Measurements from ENCODE around the gene EEFSEC.
A peak's percentile ranks its signal among the peaks of the same experiment; 100 is the strongest.

The EEFSEC gene

DNA sequence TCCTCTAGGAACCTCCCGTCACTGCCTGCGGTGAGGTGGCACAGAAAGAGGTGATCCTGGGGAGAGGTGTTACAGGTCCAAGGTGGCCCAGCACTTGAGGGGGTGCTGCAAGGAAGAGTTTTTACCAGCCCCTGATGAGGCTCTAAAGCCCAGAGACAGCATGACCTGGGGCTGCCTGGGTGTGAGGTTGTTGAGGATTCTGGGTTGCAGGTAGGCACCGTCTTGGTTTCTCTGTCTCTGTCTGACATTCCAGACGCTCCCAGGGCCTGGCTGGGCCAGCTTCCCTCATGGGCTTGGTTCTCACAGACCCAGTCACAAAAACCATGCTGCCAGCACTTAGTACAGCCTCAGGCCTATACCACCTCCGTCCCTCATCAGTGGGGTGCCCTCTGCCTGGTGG is 282.3 kb downstream of the EEFSEC start:
- Histone ChIP-seq H3K14ac (ENCODE audit: low read length) (no peak overlapping the region), H3K4me1 (ENCODE audit: control insufficient read depth in 2 of 2, insufficient read depth in 1 of 2, low read depth in 1 of 2, low read length in 2 of 2) (peaks cover 11 to 16% of the 10 kb centered on the region in 2 donors), H3K27me3 (ENCODE audit: control insufficient read depth in 3 of 3, insufficient read depth in 3 of 3, low read depth in 1 of 3, low read length in 3 of 3) (peaks cover 0 to 80% (median 26%) of the 10 kb centered on the region in 3 experiments), H3K23ac (ENCODE audit: low read depth, low read length, poor library complexity) (peak overlapping the region; percentile 25), H3K27ac (replicated peaks; ENCODE audit: low read length) (no peak overlapping the region), H4K91ac (ENCODE audit: low read depth, low read length, poor library complexity) (peak overlapping the region; percentile 38), H3K4ac (ENCODE audit: low read length) (no peak overlapping the region), H4K8ac (ENCODE audit: low read depth, low read length) (no peak overlapping the region), H2AFZ (ENCODE audit: low read length) (no peak overlapping the region), H2BK12ac (ENCODE audit: low read length) (no peak overlapping the region), H2BK5ac (ENCODE audit: low read length) (no peak overlapping the region), H3K4me2 (ENCODE audit: insufficient read depth, low read length, poor library complexity, severe bottlenecking) (no peak overlapping the region), H3K9me3 (replicated peaks in 1 of 2; ENCODE audit: control insufficient read depth in 2 of 2, insufficient read depth in 1 of 2, low read depth in 1 of 2, low read length in 2 of 2) (no peaks in the 10 kb centered on the region), H3K9ac (ENCODE audit: low read depth, low read length, poor library complexity) (no peak overlapping the region), H2AK5ac (ENCODE audit: low read depth, low read length) (peak overlapping the region; percentile 83), H2BK15ac (ENCODE audit: low read length) (peak overlapping the region; percentile 81), H2BK120ac (ENCODE audit: low read depth, low read length) (peak overlapping the region; percentile 27), H3K4me3 (ENCODE audit: low read length in 2 of 2) (no peak overlapping the region), H3K79me1 (ENCODE audit: low read depth, low read length) (no peaks in the 10 kb centered on the region), H3K18ac (ENCODE audit: low read length) (peak overlapping the region; percentile 25), H3K36me3 (replicated peaks in 1 of 2; ENCODE audit: control insufficient read depth in 2 of 2, insufficient read depth in 2 of 2, low read length in 2 of 2) (no peaks in the 10 kb centered on the region)
- no peak for DNase-seq (ENCODE audit: low spot score)
- WGBS, 2 donors (ENCODE audit: extremely low coverage in 2 of 2, insufficient read length in 2 of 2, insufficient replicate concordance in 1 of 2): no CpG with 5 or more reads among the region's 5 CpGs

GRCh38 chr3:128436214-128436613 is 282.9 kb downstream of the EEFSEC start:
- H3K4me3 ChIP-seq (ENCODE audit: low read length in 2 of 2): no peak overlapping the region
- peaks cover 0 to 80% (median 19%) of the 10 kb centered on the region in 3 experiments for H3K27me3 ChIP-seq (ENCODE audit: control insufficient read depth in 3 of 3, insufficient read depth in 3 of 3, low read depth in 1 of 3, low read length in 3 of 3)
- H3K9me3 ChIP-seq (replicated peaks in 1 of 2; ENCODE audit: control insufficient read depth in 2 of 2, insufficient read depth in 1 of 2, low read depth in 1 of 2, low read length in 2 of 2): peaks cover 0 to under 1% of the 10 kb centered on the region in 2 donors
- peaks cover 10 to 15% of the 10 kb centered on the region in 2 donors for H3K4me1 ChIP-seq (ENCODE audit: control insufficient read depth in 2 of 2, insufficient read depth in 1 of 2, low read depth in 1 of 2, low read length in 2 of 2)
- no peak overlapping the region for H2AFZ ChIP-seq (ENCODE audit: low read length)
- H3K14ac ChIP-seq (ENCODE audit: low read length): no peak overlapping the region
- no peak overlapping the region for H4K8ac ChIP-seq (ENCODE audit: low read depth, low read length)
- no peak overlapping the region for H3K9ac ChIP-seq (ENCODE audit: low read depth, low read length, poor library complexity)
- no peak overlapping the region for H2AK5ac ChIP-seq (ENCODE audit: low read depth, low read length)
- no peaks in the 10 kb centered on the region for H3K36me3 ChIP-seq (replicated peaks in 1 of 2; ENCODE audit: control insufficient read depth in 2 of 2, insufficient read depth in 2 of 2, low read length in 2 of 2)
- WGBS, 2 donors (ENCODE audit: extremely low coverage in 2 of 2, insufficient read length in 2 of 2, insufficient replicate concordance in 1 of 2): no CpG with 5 or more reads among the region's 3 CpGs
- H3K23ac ChIP-seq (ENCODE audit: low read depth, low read length, poor library complexity): peak overlapping the region; percentile 25
- H3K79me1 ChIP-seq (ENCODE audit: low read depth, low read length): no peaks in the 10 kb centered on the region
- H4K91ac ChIP-seq (ENCODE audit: low read depth, low read length, poor library complexity): no peak overlapping the region
- peak overlapping the region; percentile 81 for H2BK15ac ChIP-seq (ENCODE audit: low read length)
- H3K4ac ChIP-seq (ENCODE audit: low read length): no peak overlapping the region
- H2BK12ac ChIP-seq (ENCODE audit: low read length): no peak overlapping the region
- no peak overlapping the region for H3K4me2 ChIP-seq (ENCODE audit: insufficient read depth, low read length, poor library complexity, severe bottlenecking)
- no peak overlapping the region for H2BK5ac ChIP-seq (ENCODE audit: low read length)
- no peak overlapping the region for H2BK120ac ChIP-seq (ENCODE audit: low read depth, low read length)
- no peak overlapping the region for H3K27ac ChIP-seq (replicated peaks; ENCODE audit: low read length)
- H3K18ac ChIP-seq (ENCODE audit: low read length): no peak overlapping the region
- no peak for DNase-seq (ENCODE audit: low spot score)

DNA sequence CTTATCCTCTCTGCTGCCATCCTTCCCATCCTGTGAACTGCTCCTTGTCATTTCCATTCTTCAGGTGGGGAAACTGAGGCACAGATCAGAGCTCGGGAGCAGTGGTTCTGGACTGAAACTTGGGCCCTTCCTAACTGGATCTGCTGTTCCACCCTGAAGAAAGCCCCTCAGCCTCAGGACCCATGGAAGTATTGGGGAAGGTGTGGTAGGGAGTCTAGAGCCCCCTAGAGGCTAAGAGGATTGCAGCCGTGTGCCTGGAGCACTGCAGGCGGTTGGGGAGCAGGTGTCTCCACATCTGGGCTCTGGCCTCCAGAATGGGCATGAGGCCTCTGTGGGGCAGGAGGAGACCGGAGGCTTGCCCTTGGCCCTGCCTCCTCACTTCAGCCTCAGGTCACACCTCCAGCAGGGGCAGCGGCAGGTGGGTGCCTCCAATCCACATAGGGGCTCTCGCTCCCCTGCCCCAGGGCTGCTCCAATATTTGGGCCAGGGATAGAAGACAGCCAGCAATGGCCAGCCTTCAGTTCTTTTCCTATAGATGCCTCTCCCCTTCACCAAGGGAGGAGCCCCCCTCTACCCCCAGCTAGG is 285.3 kb downstream of the EEFSEC start:
- Histone ChIP-seq H3K18ac (ENCODE audit: low read length) (no peak overlapping the region), H3K9me3 (replicated peaks in 1 of 2; ENCODE audit: control insufficient read depth in 2 of 2, insufficient read depth in 1 of 2, low read depth in 1 of 2, low read length in 2 of 2) (peaks cover 0 to 2% of the 10 kb centered on the region in 2 donors), H2AK5ac (ENCODE audit: low read depth, low read length) (peak overlapping the region; percentile 29), H4K8ac (ENCODE audit: low read depth, low read length) (no peak overlapping the region), H2BK120ac (ENCODE audit: low read depth, low read length) (no peak overlapping the region), H4K91ac (ENCODE audit: low read depth, low read length, poor library complexity) (no peak overlapping the region), H3K36me3 (replicated peaks in 1 of 2; ENCODE audit: control insufficient read depth in 2 of 2, insufficient read depth in 2 of 2, low read length in 2 of 2) (no peaks in the 10 kb centered on the region), H3K9ac (ENCODE audit: low read depth, low read length, poor library complexity) (no peak overlapping the region), H2BK5ac (ENCODE audit: low read length) (no peak overlapping the region), H2BK15ac (ENCODE audit: low read length) (no peak overlapping the region), H3K4me3 (ENCODE audit: low read length in 2 of 2) (no peak overlapping the region), H3K23ac (ENCODE audit: low read depth, low read length, poor library complexity) (no peak overlapping the region), H3K4ac (ENCODE audit: low read length) (no peak overlapping the region), H3K27ac (replicated peaks; ENCODE audit: low read length) (no peak overlapping the region), H3K27me3 (ENCODE audit: control insufficient read depth in 3 of 3, insufficient read depth in 3 of 3, low read depth in 1 of 3, low read length in 3 of 3) (peaks cover 0 to 81% (median under 1%) of the 10 kb centered on the region in 3 experiments), H2BK12ac (ENCODE audit: low read length) (no peak overlapping the region), H3K14ac (ENCODE audit: low read length) (no peak overlapping the region), H3K4me1 (ENCODE audit: control insufficient read depth in 2 of 2, insufficient read depth in 1 of 2, low read depth in 1 of 2, low read length in 2 of 2) (peaks cover 3 to 4% of the 10 kb centered on the region in 2 donors), H3K79me1 (ENCODE audit: low read depth, low read length) (no peaks in the 10 kb centered on the region), H2AFZ (ENCODE audit: low read length) (no peak overlapping the region), H3K4me2 (ENCODE audit: insufficient read depth, low read length, poor library complexity, severe bottlenecking) (no peak overlapping the region)
- no CpG with 5 or more reads among the region's 6 CpGs for WGBS, 2 donors (ENCODE audit: extremely low coverage in 2 of 2, insufficient read length in 2 of 2, insufficient replicate concordance in 1 of 2)
- DNase-seq (ENCODE audit: low spot score): no peak

- H4K8ac ChIP-seq (ENCODE audit: low read depth, low read length): no peak overlapping the region
- no CpG with 5 or more reads among the region's 3 CpGs for WGBS, 2 donors (ENCODE audit: extremely low coverage in 2 of 2, insufficient read length in 2 of 2, insufficient replicate concordance in 1 of 2)
- H3K4me1 ChIP-seq (ENCODE audit: control insufficient read depth in 2 of 2, insufficient read depth in 1 of 2, low read depth in 1 of 2, low read length in 2 of 2): peaks cover 0 to 3% of the 10 kb centered on the region in 2 donors
- H2AK5ac ChIP-seq (ENCODE audit: low read depth, low read length): peak overlapping the region; percentile 29
- H3K4me3 ChIP-seq (ENCODE audit: low read length in 2 of 2): peak overlapping the region in 1 of 2 donors; percentile 14
- H2AFZ ChIP-seq (ENCODE audit: low read length): no peak overlapping the region
- H3K9ac ChIP-seq (ENCODE audit: low read depth, low read length, poor library complexity): no peak overlapping the region
- H3K79me1 ChIP-seq (ENCODE audit: low read depth, low read length): no peaks in the 10 kb centered on the region
- H3K27ac ChIP-seq (replicated peaks; ENCODE audit: low read length): no peak overlapping the region
- H3K18ac ChIP-seq (ENCODE audit: low read length): peak overlapping the region; percentile 8
- no peak overlapping the region for H3K14ac ChIP-seq (ENCODE audit: low read length)
- H2BK12ac ChIP-seq (ENCODE audit: low read length): no peak overlapping the region
- H4K91ac ChIP-seq (ENCODE audit: low read depth, low read length, poor library complexity): no peak overlapping the region
- H3K4ac ChIP-seq (ENCODE audit: low read length): no peak overlapping the region
- H2BK5ac ChIP-seq (ENCODE audit: low read length): no peak overlapping the region
- H2BK15ac ChIP-seq (ENCODE audit: low read length): no peak overlapping the region
- no peaks in the 10 kb centered on the region for H3K36me3 ChIP-seq (replicated peaks in 1 of 2; ENCODE audit: control insufficient read depth in 2 of 2, insufficient read depth in 2 of 2, low read length in 2 of 2)
- H3K23ac ChIP-seq (ENCODE audit: low read depth, low read length, poor library complexity): no peak overlapping the region
- no peak overlapping the region for H3K4me2 ChIP-seq (ENCODE audit: insufficient read depth, low read length, poor library complexity, severe bottlenecking)
- no peak overlapping the region for H2BK120ac ChIP-seq (ENCODE audit: low read depth, low read length)
- peaks cover 0 to 2% of the 10 kb centered on the region in 2 donors for H3K9me3 ChIP-seq (replicated peaks in 1 of 2; ENCODE audit: control insufficient read depth in 2 of 2, insufficient read depth in 1 of 2, low read depth in 1 of 2, low read length in 2 of 2)
- H3K27me3 ChIP-seq (ENCODE audit: control insufficient read depth in 3 of 3, insufficient read depth in 3 of 3, low read depth in 1 of 3, low read length in 3 of 3): peaks cover 0 to 77% (median 0%) of the 10 kb centered on the region in 3 experiments
- DNase-seq (ENCODE audit: low spot score): no peak
Observed at GRCh38 chr3:128439226-128439625, 285.9 kb downstream of the EEFSEC start.
